ENCODE results near the gene TREML4.

DNA sequence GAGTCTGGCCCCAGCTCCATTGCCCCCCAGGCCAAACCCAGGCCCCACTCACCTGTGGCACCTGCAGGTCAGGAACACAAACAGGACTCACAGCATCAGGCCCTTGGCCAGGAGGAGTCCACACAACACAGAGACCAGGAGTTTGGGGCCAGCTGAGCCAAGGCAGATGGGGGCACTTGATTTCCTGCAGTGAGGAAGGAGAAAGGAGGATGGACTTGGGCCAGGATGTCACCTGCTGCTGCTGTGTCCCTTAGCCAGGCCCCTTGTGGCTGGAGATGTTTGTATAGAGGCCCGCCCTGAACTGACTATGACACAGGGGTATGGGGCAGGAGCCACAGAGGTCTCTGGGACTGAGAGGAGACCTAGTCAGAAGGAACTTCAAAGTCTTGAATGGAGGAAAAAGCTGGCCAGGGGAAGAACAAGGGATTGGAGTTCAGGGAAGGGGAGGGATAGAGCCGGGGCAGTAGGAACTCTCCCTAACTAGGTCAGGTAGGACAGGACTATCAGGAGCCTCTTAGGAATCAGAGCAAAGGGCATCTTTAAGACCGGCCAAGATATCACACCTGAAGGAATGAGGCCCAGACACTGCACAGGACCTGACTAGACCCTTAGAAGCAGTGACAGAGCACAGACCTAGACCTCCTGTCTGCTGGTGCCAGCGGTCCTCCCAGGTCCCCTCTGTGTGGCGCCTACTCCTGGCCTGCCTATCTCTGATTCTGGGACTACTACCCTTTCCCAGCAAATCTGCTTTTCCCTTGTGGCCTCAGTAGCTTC is 18.4 kb upstream of the TREML4 start:
- TF ChIP-seq, protein P1, sequence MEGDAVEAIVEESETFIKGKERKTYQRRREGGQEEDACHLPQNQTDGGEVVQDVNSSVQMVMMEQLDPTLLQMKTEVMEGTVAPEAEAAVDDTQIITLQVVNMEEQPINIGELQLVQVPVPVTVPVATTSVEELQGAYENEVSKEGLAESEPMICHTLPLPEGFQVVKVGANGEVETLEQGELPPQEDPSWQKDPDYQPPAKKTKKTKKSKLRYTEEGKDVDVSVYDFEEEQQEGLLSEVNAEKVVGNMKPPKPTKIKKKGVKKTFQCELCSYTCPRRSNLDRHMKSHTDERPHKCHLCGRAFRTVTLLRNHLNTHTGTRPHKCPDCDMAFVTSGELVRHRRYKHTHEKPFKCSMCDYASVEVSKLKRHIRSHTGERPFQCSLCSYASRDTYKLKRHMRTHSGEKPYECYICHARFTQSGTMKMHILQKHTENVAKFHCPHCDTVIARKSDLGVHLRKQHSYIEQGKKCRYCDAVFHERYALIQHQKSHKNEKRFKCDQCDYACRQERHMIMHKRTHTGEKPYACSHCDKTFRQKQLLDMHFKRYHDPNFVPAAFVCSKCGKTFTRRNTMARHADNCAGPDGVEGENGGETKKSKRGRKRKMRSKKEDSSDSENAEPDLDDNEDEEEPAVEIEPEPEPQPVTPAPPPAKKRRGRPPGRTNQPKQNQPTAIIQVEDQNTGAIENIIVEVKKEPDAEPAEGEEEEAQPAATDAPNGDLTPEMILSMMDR (IDR thresholded peaks at IDR 0.05) = no peak
- TF ChIP-seq POLR2A (IDR thresholded peaks at IDR 0.05) = no peak
